Measurements from ENCODE around the gene PAQR7.

GRCh38 chr1:25863486-25864262 lies 11.8 kb downstream of the PAQR7 start:
- TF ChIP-seq ZNF138 (CRISPR knock-in tag; conservative IDR thresholded peaks at IDR 0.05) = no peak
- no peak for TF ChIP-seq MYBL2 (CRISPR knock-in tag; IDR thresholded peaks at IDR 0.05)
- TF ChIP-seq E2F5 (CRISPR knock-in tag; IDR thresholded peaks at IDR 0.05) = no peak
- no peak for TF ChIP-seq CTCF (IDR thresholded peaks at IDR 0.05)
- TF ChIP-seq E2F4 (CRISPR knock-in tag; IDR thresholded peaks at IDR 0.05; ENCODE audit: borderline replicate concordance, low read depth) = no peak
- TF ChIP-seq ZNF425 (CRISPR knock-in tag; conservative IDR thresholded peaks at IDR 0.05) = no peak
- no peak for TF ChIP-seq JUN (CRISPR knock-in tag; IDR thresholded peaks at IDR 0.05)
- no peak for TF ChIP-seq FOXP4 (CRISPR knock-in tag; IDR thresholded peaks at IDR 0.05)
- TF ChIP-seq ATF3 (CRISPR knock-in tag; conservative IDR thresholded peaks at IDR 0.05) = no peak
- TF ChIP-seq GRHL2 (CRISPR knock-in tag; IDR thresholded peaks at IDR 0.05; ENCODE audit: insufficient replicate concordance, severe bottlenecking) = no peak

Data from WTC11 (cell line).